GM23248 (cell line): ENCODE results near the gene CDH16.

Source experiments
- EZH2 ChIP-seq: fragments of 200-600 bp; sonication (generic); IDR thresholded peaks from 2 replicates; pipeline ENCODE4 v1.6.1; 2018; ENCODE audit warnings: antibody characterized with exemption, mild to moderate bottlenecking; ENCODE audit not compliant: insufficient read depth, poor library complexity, severe bottlenecking
- EZH2phosphoT487 ChIP-seq: fragments of 200-600 bp; sonication (generic); IDR thresholded peaks from 2 replicates; pipeline ENCODE4 v1.6.1; 2018; ENCODE audit warnings: antibody characterized with exemption, moderate library complexity, mild to moderate bottlenecking, low read depth; ENCODE audit not compliant: insufficient read depth

DNA sequence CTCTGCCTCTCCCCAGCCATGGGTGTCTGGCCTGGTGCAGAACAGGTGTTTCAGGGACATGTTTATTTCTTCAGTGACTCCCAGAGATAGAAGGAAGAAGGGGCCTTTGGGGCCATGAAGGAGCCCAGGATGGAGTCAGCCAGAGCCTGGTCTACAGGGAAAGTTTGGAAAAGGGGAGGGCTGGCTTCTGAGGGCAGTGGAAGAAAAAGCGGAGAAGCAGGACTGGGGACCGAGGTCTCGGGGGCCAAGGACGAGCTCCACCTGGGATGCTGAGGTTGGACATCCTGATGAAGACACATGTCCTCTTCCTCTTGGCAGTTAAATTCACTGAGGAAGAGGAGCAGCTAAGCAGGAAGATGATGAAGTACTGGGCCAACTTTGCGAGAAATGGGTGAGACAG lies 24.3 kb upstream of the CDH16 start:
- TF ChIP-seq EZH2 (no peak), EZH2phosphoT487 (no peak)
